CD4-positive, alpha-beta T cell treated with Interleukin-6 at 100 ng/mL for 8 hours (primary cell): ENCODE measurements around the gene LAMA5.

Source experiments
- DNase-seq: peaks from one replicate; pipeline ENCODE4 v3.0.0-alpha.2; 2020; ENCODE audit warnings: mixed read lengths, low spot score

The LAMA5 gene

GRCh38 chr20:62372042-62372993, 5.2 kb upstream of the LAMA5 start:
- DNase-seq = no peak

DNA sequence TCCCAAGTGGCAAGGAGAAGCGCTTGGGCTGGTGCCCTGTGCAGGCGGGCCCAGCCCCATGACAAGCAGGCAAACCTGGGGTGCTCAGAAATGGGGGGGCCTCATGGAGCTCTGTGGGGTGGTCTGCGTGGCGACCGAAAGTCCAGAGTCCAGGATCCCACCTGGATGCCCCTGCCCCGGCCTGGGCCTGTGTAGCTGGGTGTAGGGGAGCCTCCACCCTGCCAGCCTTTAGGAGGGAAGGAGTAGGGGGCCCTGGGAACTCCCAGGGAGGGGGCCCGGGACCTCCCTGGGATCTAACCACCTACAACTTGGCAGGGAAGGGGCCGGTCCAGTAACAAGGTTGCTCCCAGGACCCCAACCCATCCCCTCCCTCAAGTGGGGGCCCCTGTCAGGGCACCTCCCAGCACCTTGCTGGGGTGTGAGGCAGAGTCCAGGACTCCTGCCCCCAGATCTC, 4.5 kb upstream of the LAMA5 start:
- no peak for DNase-seq

- DNase-seq = no peak
Measured at GRCh38 chr20:62370807-62371587, 3.9 kb upstream of the LAMA5 start.

- DNase-seq = no peak
Measured at GRCh38 chr20:62370115-62370806, 3.1 kb upstream of the LAMA5 start.

DNA sequence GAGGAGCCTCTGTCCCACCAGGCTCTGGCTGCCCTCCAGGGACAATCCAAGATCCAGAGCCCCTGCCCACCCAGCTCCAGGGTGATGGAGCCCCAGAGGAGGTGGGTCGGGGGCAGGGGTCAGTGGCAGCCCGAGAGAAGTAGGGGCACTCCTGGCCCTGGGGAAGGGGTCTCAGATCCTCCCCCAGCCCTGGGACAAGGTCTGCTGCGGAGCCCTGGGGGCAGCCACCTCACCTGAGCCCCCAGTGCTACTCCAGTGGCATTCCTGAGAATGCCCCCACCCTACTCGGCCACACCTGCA, 2.7 kb upstream of the LAMA5 start:
- DNase-seq = no peak

- DNase-seq = no peak
Measured at GRCh38 chr20:62368976-62369814, 2.1 kb upstream of the LAMA5 start.

DNA sequence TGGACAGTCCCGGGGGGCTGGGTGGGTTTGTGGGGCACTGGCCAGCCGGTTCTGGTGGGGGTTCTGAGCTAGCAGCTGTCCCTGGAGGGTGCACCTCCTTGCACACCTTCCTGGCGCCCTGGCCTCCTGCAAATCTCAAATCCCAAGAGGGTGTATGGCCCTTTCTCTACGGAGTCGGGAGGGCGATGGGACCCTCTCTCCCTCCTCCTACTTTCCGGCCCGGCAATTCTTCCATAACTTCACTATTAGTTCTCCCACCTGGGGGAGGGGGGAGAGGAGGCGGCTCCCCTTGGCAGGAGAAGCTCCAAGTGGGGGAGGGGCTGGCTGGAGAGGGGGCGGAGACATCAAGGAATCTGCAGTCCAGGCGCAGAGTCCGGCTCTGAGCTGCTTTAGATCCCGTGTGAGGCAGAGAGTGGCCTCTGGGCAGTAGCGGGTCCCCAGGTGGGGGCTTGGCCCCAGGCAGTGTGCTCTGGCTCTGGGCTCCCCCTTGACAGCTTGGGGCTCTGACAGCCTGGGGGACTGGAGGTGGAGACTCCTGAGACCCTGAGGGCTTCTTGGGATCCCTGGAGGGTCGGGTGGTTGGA, 1.4 kb upstream of the LAMA5 start:
- no peak for DNase-seq

- no peak for DNase-seq
Measured at GRCh38 chr20:62367633-62368391, 700 bp upstream of the LAMA5 start.

GRCh38 chr20:62366370-62367135, 559 bp downstream of the LAMA5 start:
- DNase-seq = no peak

- no peak for DNase-seq
Measured at GRCh38 chr20:62365814-62366369, 1.2 kb downstream of the LAMA5 start.

DNA sequence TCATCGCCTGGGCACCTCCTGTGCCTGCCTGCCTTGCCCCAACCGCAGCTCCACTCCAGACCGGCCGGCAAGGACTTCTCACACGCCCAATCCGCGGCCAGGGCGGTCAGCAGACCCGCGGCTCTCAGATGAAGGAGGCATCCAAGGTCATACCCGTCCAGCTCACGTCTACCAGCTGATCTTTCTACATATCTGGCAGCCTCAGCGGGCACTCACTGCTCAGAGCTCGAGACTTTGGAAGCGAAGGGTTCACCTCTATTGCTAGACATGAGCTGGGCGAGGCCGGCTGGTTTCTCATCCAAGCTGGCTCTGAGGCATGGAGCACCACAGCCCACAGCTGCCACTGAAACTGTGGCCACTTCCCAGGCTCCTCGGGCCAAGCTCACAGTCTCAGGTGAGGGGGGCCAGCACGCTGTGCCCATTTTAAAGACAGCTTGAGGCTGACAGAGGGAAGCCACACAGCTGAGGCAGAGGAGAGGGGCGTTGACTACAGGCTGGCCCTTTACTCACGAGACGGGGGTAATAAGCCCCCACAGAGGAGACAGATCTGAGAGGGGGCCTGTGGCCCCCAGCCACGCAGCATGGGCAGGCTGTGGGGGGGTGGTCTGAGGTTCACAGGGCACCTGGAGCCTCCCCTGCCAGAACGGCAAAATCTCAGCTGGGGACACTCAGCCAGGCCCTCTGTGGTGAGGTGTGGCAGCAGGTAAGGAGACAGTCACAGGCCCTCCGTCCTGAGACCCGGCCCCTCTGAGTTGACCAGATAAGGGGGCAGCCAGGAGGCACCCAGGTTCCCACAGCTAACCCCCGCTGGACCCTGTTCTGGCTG, 2.0 kb downstream of the LAMA5 start:
- no peak for DNase-seq

- no peak for DNase-seq
Measured at GRCh38 chr20:62363920-62364851, 2.9 kb downstream of the LAMA5 start.

GRCh38 chr20:62362991-62363919, 3.9 kb downstream of the LAMA5 start:
- DNase-seq = no peak

DNA sequence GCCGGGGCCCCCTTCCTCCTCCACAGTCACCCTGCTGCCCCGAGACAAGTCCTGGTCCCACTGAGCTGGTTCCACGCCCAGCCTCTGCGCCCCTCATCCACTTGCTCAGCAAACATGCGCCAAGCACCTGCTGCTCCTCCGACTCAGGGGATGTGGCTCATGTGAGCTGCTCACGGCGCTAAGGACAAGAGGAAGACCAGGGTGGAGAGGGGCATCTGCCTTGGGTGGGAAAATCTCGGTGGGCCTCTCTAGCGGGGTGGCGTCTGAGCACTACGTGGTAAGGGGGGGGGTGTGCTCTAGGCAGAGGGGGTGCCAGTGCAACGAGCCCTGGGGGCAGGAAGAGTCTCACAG, 4.5 kb downstream of the LAMA5 start:
- DNase-seq = no peak

GRCh38 chr20:62361799-62362589, 5.1 kb downstream of the LAMA5 start:
- no peak for DNase-seq
